Muscle of leg (tissue), 11 donors: ENCODE results near the gene DNAJC5. TPM values are rescaled to one million over a fixed set of nuclear protein-coding genes. Genes with fewer than 3 reads are reported as not detected.

Experiments
- DNase-seq: peaks from one replicate; pipeline ENCODE4 v3.0.0; 2013
- H3K27ac ChIP-seq: one replicate; pipeline ENCODE4 v1.5.1; 2013; ENCODE audit warnings: mild to moderate bottlenecking, low read length, control low read depth
- H3K27me3 ChIP-seq: one replicate; pipeline ENCODE4 v1.6.1; 2013; ENCODE audit warnings: low read length; ENCODE audit not compliant: control insufficient read depth, insufficient read depth
- H3K36me3 ChIP-seq: one replicate; pipeline ENCODE4 v1.6.1; 2013; ENCODE audit warnings: low read length; ENCODE audit not compliant: control insufficient read depth, insufficient read depth
- H3K4me1 ChIP-seq: one replicate; pipeline ENCODE4 v1.6.1; 2013; ENCODE audit warnings: low read length; ENCODE audit not compliant: control insufficient read depth, insufficient read depth
- H3K4me3 ChIP-seq: one replicate; pipeline ENCODE4 v1.5.1; 2013; ENCODE audit warnings: low read length, control low read depth
- H3K9me3 ChIP-seq: replicated peaks from 2 replicates; pipeline ENCODE4 v1.6.1; 2013; ENCODE audit warnings: low read depth, low read length; ENCODE audit not compliant: control insufficient read depth
- WGBS: methylation state at CpG from one replicate; pipeline ENCODE4 v1.1.5; 2013; ENCODE audit warnings: missing lambda C conversion rate; ENCODE audit not compliant: insufficient coverage; 5-methylcytosine and 5-hydroxymethylcytosine counted together
- polyA plus RNA-seq, 8 donors: library from polyadenylated mRNA; unstranded; fragments of 120-200 nt; gene quantifications; one replicate each; pipeline versions ENCODE4 v1.2.1 to v1.2.3, GENCODE V29; 2013; ENCODE audit warnings: inconsistent platforms in 1 of 8, low replicate concordance in 1 of 8; ENCODE audit not compliant: insufficient read length in 8 of 8, insufficient read depth in 1 of 8
- total RNA-seq: library from RNA; stranded (reverse); fragments of 120-200 nt; gene quantifications from one replicate; pipeline ENCODE4 v1.2.4, GENCODE V29; 2013

Gene DNAJC5
- total and polyA plus RNA-seq, 9 donors, result 26.8 to 37.9 (median 32.3) TPM

- Histone ChIP-seq H3K36me3 (peaks cover 64% of the 10 kb centered on the region), H3K4me3 (no peak overlapping the region), H3K27me3 (no peaks in the 10 kb centered on the region), H3K4me1 (peaks cover 14% of the 10 kb centered on the region), H3K27ac (no peak overlapping the region), H3K9me3 (no peaks in the 10 kb centered on the region)
- 85% methylated on average over 21 of the region's 26 CpGs for WGBS
- DNase-seq, result no peak
Measured at GRCh38 chr20:63961664-63962425, 66.9 kb downstream of the DNAJC5 start.

- H3K36me3 ChIP-seq, result peaks cover 72% of the 10 kb centered on the region
- H3K4me1 ChIP-seq, result peaks cover 5% of the 10 kb centered on the region
- no peak overlapping the region for H3K4me3 ChIP-seq
- DNase-seq, result no peak
- WGBS, result 91% methylated on average over 49 of the region's 61 CpGs
- no peak overlapping the region for H3K27ac ChIP-seq
- H3K9me3 ChIP-seq, result no peaks in the 10 kb centered on the region
- no peaks in the 10 kb centered on the region for H3K27me3 ChIP-seq
Measured at GRCh38 chr20:63962426-63963347, 67.8 kb downstream of the DNAJC5 start.

DNA sequence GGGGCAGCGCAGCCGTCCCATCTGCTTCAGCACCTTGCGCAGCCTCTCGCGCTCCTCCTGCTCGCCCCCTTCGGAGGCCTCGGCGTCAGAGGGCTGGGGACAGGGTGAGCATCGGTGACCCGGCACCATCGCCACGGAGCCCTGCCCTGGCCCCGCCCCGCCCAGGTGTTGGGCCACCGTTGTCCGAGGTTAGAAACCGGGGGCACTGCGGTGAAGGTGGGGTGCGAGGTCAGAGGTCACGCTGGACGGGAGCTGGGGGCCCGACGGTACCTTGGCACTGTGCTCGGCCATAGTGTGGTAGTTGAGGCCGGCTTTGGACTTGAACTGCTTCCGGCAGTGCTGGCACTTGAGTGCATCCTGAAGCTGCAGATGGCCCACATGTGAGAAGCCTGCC is 68.4 kb downstream of the DNAJC5 start:
- no peaks in the 10 kb centered on the region for H3K27me3 ChIP-seq
- DNase-seq, result no peak
- H3K4me1 ChIP-seq, result peaks cover 6% of the 10 kb centered on the region
- no peak overlapping the region for H3K27ac ChIP-seq
- H3K36me3 ChIP-seq, result peaks cover 78% of the 10 kb centered on the region
- no peak overlapping the region for H3K4me3 ChIP-seq
- no peaks in the 10 kb centered on the region for H3K9me3 ChIP-seq
- WGBS, result 91% methylated on average over 27 of the region's 27 CpGs

DNA sequence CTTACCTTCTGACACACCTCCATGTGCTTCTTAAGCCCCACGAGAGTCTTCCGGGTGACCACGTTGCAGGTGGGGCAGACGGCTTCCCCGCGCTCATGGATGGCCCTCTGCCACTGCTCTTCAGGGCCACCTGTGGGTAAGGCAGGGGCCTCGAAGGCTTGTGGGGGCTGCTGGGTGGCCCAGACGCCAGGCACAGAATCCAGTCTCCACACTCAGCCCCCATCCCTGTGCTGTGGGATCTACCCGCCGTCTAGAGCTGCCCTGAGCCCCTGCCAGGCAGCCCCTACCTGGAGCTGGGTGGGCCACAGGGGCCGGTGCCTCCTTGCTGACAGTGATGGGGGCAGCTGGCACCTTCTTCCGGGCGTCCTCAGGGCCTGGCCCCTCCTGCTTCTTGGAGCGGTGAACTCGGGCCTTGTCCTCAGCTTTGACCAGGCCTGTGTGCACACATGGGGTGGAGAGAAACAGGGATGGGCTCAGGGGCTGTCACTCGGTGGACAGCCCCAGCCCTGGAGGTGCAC is 68.9 kb downstream of the DNAJC5 start:
- H3K27ac ChIP-seq, result no peak overlapping the region
- H3K4me1 ChIP-seq, result peaks cover 11% of the 10 kb centered on the region
- no peak overlapping the region for H3K4me3 ChIP-seq
- no peak for DNase-seq
- H3K27me3 ChIP-seq, result peaks cover under 1% of the 10 kb centered on the region
- peaks cover 73% of the 10 kb centered on the region for H3K36me3 ChIP-seq
- 90% methylated on average over 15 of the region's 16 CpGs for WGBS
- no peaks in the 10 kb centered on the region for H3K9me3 ChIP-seq

- H3K4me1 ChIP-seq, result peaks cover 14% of the 10 kb centered on the region
- H3K27me3 ChIP-seq, result peaks cover 2% of the 10 kb centered on the region
- H3K27ac ChIP-seq, result no peak overlapping the region
- 91% methylated on average over 13 of the region's 16 CpGs for WGBS
- H3K9me3 ChIP-seq, result no peaks in the 10 kb centered on the region
- no peak for DNase-seq
- no peak overlapping the region for H3K4me3 ChIP-seq
- peaks cover 67% of the 10 kb centered on the region for H3K36me3 ChIP-seq
Measured at GRCh38 chr20:63964412-63964811, 69.5 kb downstream of the DNAJC5 start.

DNA sequence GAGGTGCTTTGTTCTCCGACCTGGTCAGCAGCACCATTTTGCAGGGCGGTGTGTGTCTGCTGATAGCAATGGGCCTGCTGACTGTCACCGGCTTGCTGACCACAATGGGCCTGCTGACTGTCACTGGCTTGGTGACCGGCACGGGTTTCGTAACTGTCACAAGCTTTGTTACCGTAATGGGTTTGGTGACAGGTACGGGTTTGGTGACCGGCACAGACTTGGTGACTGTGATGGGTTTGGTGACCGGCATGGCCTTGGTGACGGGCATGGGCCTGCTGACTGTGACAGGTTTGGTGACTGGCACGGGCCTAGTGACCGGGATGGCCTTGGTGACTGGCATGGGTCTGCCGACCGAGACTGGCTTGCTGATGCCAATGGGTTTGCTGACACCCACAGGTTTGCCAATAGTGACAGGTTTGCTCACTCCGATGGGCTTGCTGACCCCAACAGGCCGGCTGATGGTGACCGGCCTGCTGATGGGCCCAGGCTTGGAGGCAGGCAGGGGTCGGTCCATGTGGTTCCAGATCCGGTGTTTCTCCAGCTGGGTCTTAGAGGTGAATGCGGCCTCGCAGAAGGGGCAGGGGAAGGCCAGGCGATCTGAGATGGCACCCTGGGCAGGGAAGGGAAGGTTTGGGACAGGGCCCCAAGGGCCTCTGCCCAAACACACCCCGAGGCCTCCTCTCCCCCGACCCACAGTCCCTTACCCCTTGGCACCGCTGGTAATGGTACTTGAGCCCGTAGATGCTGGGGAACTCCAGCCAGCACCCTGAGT is 71.4 kb downstream of the DNAJC5 start:
- no peak for DNase-seq
- H3K27ac ChIP-seq, result no peak overlapping the region
- no peak overlapping the region for H3K4me3 ChIP-seq
- 94% methylated on average over 27 of the region's 27 CpGs for WGBS
- H3K9me3 ChIP-seq, result no peaks in the 10 kb centered on the region
- peaks cover 54% of the 10 kb centered on the region for H3K36me3 ChIP-seq
- H3K4me1 ChIP-seq, result peaks cover 20% of the 10 kb centered on the region
- H3K27me3 ChIP-seq, result peaks cover 2% of the 10 kb centered on the region

GRCh38 chr20:63966944-63967322 is 72.0 kb downstream of the DNAJC5 start:
- no peak for DNase-seq
- H3K27ac ChIP-seq, result no peak overlapping the region
- no peaks in the 10 kb centered on the region for H3K9me3 ChIP-seq
- peaks cover 2% of the 10 kb centered on the region for H3K27me3 ChIP-seq
- H3K4me1 ChIP-seq, result peaks cover 20% of the 10 kb centered on the region
- WGBS, result 92% methylated on average over 13 of the region's 13 CpGs
- no peak overlapping the region for H3K4me3 ChIP-seq
- H3K36me3 ChIP-seq, result peaks cover 48% of the 10 kb centered on the region

GRCh38 chr20:63967330-63968135 is 72.6 kb downstream of the DNAJC5 start:
- H3K4me3 ChIP-seq, result no peak overlapping the region
- H3K4me1 ChIP-seq, result peaks cover 24% of the 10 kb centered on the region
- peaks cover 2% of the 10 kb centered on the region for H3K27me3 ChIP-seq
- H3K36me3 ChIP-seq, result peaks cover 42% of the 10 kb centered on the region
- WGBS, result 90% methylated on average over 25 of the region's 28 CpGs
- DNase-seq, result peak; percentile 5
- no peak overlapping the region for H3K27ac ChIP-seq
- no peaks in the 10 kb centered on the region for H3K9me3 ChIP-seq

DNA sequence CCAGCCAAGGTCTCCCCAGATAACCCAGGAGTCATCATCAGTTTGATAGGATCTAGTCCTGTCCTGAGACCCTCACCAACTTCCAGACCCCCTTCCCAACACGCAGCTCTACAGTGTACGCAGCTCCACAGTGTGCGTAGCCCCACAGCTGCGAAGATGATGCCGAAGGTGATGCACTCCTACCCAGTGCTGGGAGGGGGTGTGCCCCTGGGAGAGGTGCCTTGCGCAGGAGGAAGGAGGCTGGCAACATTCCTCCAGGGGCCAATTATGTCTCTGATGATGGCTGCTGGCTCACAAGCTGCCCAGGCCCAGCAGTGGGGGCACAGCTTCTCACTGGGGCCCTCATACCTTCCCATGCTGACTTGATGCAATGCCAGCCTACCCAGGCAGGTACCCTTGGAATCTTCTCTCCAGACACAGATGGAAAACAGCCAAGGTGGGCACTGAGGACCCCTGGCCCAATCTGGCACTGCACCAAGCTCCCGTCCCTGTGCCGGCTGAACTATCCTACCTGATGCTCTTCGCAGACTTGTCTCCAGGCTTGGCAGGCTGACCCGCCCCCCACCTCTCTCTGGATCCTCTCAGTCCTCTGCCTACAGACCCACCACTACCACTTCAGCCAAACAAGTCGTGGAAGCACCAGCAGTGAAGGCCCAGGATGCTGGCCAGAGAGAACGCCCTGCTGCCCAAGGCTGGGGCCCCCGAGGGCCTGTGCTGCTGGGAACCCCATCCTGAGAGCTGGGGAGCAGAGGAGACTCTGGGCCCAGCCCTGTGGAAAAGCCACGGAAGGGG is 73.4 kb downstream of the DNAJC5 start:
- peak; percentile 24 for DNase-seq
- Histone ChIP-seq H3K27ac (peak overlapping the region; percentile 13), H3K27me3 (peaks cover 2% of the 10 kb centered on the region), H3K9me3 (no peaks in the 10 kb centered on the region), H3K36me3 (peaks cover 35% of the 10 kb centered on the region), H3K4me1 (peaks cover 24% of the 10 kb centered on the region), H3K4me3 (peak overlapping the region; percentile 65)
- 75% methylated on average over 11 of the region's 14 CpGs for WGBS
